ENCODE measurements around the gene LNX1. TPM values are rescaled to one million over a fixed set of nuclear protein-coding genes. Genes with fewer than 3 reads are reported as not detected.

The LNX1 gene
- 2.1 and 5.1 TPM in 2 replicates for total RNA-seq

DNA sequence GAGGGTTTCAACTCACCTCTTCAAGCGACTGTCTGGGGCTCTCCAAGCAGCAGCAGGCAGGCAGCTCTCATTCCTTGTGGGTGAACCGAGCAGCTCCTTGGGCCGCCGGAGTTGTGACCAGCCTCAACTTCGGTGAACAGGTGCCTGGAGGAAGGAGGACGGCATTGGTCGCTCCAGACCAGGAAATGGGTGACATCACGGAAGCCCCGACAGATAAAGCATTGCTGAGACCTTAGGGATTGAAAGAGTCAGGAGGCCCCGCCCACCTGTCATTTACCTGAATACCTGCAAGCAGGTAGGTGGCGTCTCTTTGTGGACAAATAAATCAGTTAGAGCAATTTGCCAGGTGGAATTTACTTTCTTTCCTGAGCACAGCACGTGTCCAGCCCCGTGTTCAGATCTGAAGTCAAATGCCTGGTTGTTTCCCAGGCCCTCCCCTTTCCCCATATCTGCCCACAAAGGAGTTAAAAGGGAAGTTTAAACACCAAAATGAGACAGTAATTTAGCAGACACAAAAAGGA lies at the start of gene LNX1:
Gene LNX1 (minus strand): TSS at position 115 of the 521 bp plus-strand sequence. CDS start 17,484 bp downstream, outside the sequence.

Other genes starting within 250 kb of the LNX1 start
- 14.4 and 37.4 TPM in 2 replicates for gene SCFD2, start 225.4 kb downstream of the LNX1 start, total RNA-seq
- 64.9 and 70.6 TPM in 2 replicates for gene FIP1L1, start 213.8 kb downstream of the LNX1 start, total RNA-seq